PC-9 (cell line): ENCODE results near the gene OR11L1.

Source experiments
- EZH2 ChIP-seq: fragments of 200-600 bp; sonication (generic); IDR thresholded peaks from 2 replicates; pipeline ENCODE4 v1.8.0; 2017; ENCODE audit warnings: antibody characterized with exemption, low read depth
- TF ChIP-seq, protein P1 (sequence below): fragments of 200-600 bp; sonication (generic); conservative IDR thresholded peaks from 2 replicates; pipeline ENCODE4 v1.6.1; 2017; ENCODE audit warnings: mixed run types, antibody characterized with exemption, mild to moderate bottlenecking, moderate library complexity

DNA sequence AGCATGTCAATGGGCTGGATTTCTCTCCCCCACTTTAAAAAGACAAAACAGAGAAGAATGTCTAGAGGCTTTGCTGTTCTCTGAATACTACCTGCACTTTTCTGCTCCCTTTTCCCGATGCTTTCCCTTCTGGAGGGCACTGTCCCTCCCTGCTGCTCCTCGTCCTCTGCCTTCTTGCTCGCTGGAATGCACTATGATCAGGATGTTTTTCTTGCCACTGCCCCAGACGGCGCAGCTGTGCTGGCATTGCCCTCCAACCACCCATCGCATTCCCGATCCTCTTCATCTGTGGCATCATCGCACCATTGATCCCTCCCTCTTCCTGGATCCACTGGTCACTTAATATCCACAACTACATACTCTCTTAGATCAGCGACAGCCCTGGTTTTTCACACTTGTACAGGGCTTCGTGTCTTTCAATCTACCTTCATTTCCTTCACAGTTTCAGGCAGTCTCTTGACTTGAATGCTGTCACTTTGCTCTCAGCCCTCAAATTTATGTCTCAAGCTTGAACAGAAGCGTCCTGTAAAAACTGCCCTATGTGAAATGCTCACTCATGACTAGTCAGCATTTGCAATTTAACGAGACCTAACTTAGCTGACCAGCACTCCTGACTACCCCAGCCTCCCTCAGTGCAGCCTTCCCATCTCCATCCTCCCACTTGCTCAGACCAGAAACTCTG is 3.5 kb upstream of the OR11L1 start:
- TF ChIP-seq, protein P1, sequence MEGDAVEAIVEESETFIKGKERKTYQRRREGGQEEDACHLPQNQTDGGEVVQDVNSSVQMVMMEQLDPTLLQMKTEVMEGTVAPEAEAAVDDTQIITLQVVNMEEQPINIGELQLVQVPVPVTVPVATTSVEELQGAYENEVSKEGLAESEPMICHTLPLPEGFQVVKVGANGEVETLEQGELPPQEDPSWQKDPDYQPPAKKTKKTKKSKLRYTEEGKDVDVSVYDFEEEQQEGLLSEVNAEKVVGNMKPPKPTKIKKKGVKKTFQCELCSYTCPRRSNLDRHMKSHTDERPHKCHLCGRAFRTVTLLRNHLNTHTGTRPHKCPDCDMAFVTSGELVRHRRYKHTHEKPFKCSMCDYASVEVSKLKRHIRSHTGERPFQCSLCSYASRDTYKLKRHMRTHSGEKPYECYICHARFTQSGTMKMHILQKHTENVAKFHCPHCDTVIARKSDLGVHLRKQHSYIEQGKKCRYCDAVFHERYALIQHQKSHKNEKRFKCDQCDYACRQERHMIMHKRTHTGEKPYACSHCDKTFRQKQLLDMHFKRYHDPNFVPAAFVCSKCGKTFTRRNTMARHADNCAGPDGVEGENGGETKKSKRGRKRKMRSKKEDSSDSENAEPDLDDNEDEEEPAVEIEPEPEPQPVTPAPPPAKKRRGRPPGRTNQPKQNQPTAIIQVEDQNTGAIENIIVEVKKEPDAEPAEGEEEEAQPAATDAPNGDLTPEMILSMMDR: no peak
- no peak for TF ChIP-seq EZH2
